AG10803 (cell line): ENCODE measurements around the gene PSMC4.

Experiments
- DNase-seq: peaks from one replicate; pipeline ENCODE4 v3.0.0; 2010; ENCODE audit warnings: low read depth
- H3K4me3 ChIP-seq: 2 replicates; pipeline ENCODE4 v1.5.1; 2011; ENCODE audit warnings: mild to moderate bottlenecking, low read length, control low read depth
- TF ChIP-seq, protein P1 (sequence below): conservative IDR thresholded peaks from 2 replicates; pipeline ENCODE4 v1.5.1; 2011; ENCODE audit warnings: mild to moderate bottlenecking, low read length, control low read depth, inconsistent platforms

Gene PSMC4

DNA sequence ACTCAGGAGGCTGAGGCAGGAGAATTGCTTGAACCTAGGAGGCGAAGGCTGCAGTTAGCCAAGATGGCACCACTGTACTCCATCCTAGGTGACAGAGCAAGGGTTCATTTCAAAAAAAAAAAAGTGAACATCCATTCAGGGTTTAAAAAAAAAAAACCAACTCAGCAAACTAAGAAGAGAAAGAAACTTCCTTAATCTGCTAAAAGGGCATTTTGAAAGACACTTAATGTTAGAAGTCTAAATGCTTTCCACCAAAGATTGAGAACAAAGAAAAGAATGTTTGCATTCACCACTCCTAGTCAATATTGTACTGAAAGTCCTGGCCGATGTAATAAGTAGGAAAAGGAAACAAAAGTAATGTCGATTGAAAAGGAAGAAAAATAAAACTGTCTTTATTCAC is 7.1 kb upstream of the PSMC4 start:
- no peak for DNase-seq
- TF ChIP-seq, protein P1, sequence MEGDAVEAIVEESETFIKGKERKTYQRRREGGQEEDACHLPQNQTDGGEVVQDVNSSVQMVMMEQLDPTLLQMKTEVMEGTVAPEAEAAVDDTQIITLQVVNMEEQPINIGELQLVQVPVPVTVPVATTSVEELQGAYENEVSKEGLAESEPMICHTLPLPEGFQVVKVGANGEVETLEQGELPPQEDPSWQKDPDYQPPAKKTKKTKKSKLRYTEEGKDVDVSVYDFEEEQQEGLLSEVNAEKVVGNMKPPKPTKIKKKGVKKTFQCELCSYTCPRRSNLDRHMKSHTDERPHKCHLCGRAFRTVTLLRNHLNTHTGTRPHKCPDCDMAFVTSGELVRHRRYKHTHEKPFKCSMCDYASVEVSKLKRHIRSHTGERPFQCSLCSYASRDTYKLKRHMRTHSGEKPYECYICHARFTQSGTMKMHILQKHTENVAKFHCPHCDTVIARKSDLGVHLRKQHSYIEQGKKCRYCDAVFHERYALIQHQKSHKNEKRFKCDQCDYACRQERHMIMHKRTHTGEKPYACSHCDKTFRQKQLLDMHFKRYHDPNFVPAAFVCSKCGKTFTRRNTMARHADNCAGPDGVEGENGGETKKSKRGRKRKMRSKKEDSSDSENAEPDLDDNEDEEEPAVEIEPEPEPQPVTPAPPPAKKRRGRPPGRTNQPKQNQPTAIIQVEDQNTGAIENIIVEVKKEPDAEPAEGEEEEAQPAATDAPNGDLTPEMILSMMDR: no peak

GRCh38 chr19:39966617-39967016 is 4.3 kb upstream of the PSMC4 start:
- no peak overlapping the region for H3K4me3 ChIP-seq
- TF ChIP-seq, protein P1: no peak
- DNase-seq: no peak

More for the DNA sequence above, 7.1 kb upstream of the PSMC4 start:
- H3K4me3 ChIP-seq: no peak overlapping the region

DNA sequence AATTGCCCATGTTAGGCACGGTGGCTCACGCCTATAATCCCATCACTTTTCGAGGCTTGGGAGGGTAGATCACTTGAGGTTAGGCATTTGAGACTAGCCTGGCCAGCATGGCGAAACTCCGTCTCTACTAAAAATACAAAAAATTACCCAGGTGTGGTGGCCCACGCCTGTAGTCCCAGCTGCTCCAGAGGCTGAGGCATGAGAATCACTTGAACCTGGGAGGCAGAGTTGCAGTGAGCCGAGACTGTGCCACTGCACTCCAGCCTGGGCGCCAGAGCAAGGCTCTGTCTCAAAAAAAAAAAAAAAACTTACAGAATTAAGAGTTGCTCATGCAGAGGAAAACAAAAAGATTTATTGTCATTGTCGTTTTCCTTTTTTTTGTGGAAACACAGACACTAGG is 3.4 kb upstream of the PSMC4 start:
- TF ChIP-seq, protein P1: no peak
- DNase-seq: no peak
- H3K4me3 ChIP-seq: no peak overlapping the region

GRCh38 chr19:39968789-39969188 is 2.2 kb upstream of the PSMC4 start:
- TF ChIP-seq, protein P1: no peak
- no peak for DNase-seq
- H3K4me3 ChIP-seq: no peak overlapping the region

- DNase-seq: no peak
- no peak overlapping the region for H3K4me3 ChIP-seq
- TF ChIP-seq, protein P1: no peak
These were observed 1.7 kb upstream of the PSMC4 start for GRCh38 chr19:39969266-39969665.

GRCh38 chr19:39969681-39970424 is 1.1 kb upstream of the PSMC4 start:
- DNase-seq: no peak
- TF ChIP-seq, protein P1: no peak
- peak overlapping the region; percentile 91 for H3K4me3 ChIP-seq

DNA sequence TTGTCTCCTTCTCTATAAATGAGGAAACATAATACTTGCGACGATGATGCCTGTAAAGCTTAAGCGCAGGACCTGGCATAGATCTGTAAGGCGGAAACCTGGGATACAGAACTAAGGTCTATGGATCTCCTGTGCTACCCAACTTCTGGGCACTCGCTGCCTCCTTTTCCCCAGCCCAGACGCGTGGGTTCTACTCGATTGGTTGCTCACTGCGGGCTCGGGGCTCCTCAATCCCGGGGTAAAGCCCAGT is 615 bp upstream of the PSMC4 start:
- TF ChIP-seq, protein P1: no peak
- H3K4me3 ChIP-seq: peak overlapping the region; percentile 91
- DNase-seq: peak; percentile 30
